ENCODE results near the gene ZBED3.

DNA sequence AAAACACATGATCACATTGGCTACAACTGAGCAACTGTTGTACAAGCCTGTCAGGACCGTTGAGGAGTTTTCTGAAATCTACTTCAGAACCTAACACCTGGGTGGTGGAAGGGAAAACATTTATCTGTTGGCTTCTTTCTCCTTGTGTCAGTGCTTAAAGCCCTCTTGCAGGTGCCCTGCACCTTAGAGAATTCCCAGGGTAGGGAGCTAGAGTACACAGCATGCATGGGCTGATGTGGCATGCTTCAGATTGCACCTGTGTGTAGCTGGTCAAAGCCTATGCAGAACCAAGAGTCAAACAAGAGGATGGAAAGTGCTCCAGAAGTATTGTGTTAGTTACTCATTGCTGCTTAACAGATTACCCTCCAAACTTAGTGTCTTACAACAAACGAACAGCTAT, 33.6 kb upstream of the ZBED3 start:
- TF ChIP-seq EP300 (IDR thresholded peaks at IDR 0.05) (no peak), POLR2AphosphoS5 (IDR thresholded peaks at IDR 0.05) (no peak)

All from esophagus muscularis mucosa (tissue), 3 donors.